Measurements from ENCODE around the gene BMERB1. TPM values are rescaled to one million over a fixed set of nuclear protein-coding genes. Genes with fewer than 3 reads are reported as not detected.
A peak's percentile ranks its signal among the peaks of the same experiment; 100 is the strongest.

Gene BMERB1
- total and polyA plus RNA-seq, 9 of the 15 experiments (the other 6 are each of a cell fraction or from before 2014, with no cell fraction given) = 0.29 to 2.9 (median 0.94) TPM

DNA sequence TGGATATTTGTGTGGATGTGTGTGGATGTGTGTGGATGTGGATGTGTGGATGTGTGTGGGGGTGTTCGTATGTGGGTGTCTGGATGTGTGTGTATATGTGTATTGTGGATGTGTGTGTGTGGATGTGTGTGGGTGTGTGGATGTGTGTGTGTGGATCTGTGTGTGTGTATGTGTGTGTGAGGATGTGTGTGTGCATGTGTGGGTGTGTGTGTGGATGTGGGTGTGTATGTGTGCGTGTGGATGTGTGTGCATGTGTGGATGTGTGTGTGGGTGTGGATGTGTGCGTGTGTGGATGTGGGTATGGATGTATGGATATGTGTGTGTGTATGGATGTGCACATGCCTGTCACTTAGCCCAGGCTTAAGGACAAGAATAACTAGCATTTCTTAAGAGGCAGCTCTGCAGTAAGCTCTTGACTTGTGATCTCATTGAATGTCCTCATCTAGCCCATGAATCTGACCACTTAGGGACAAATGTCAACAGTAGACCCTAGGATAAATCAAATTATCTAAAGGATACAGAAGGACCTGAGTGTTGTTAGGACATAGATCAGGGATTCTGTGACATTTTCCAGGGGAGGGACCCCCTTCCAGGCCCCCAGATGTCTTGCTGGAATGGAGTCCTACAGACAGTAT is 83.5 kb downstream of the BMERB1 start (continued):
- TF ChIP-seq THRA (IDR thresholded peaks at IDR 0.05) = no peak

- ChIA-PET POLR2A (interaction anchor here (3.9 kb wide), 1 partner anchor 11 kb away, joined by 20 read pairs; no protein-coding TSS in a partner anchor), CTCF (ENCODE audit: low intra/inter-chr PET ratio) (no interaction called here)
- Histone ChIP-seq H3K9me1 (ENCODE audit: control insufficient read depth, insufficient read depth, low read length) (no peaks in the 10 kb centered on the region), H3K9me3 (replicated peaks; ENCODE audit: control insufficient read depth, insufficient read depth, low read depth, low read length) (no peaks in the 10 kb centered on the region), H3K9ac (ENCODE audit: insufficient read depth in 1 of 2, low read depth in 2 of 2, low read length in 2 of 2) (no peak overlapping the region), H3K27ac (ENCODE audit: extremely low read depth, low read depth, low read length) (no peak overlapping the region; the same call in 2 of the 3 replicates), H3K27me3 (ENCODE audit: control insufficient read depth in 2 of 2, insufficient read depth in 2 of 2, low read length in 2 of 2) (no peaks in the 10 kb centered on the region), H2AFZ (ENCODE audit: low read depth, low read length) (0 out of 2 replicates have a peak overlapping the region, but pooled peaks have one; percentile 15), H3K4me1 (replicated peaks in 1 of 2; ENCODE audit: control insufficient read depth in 2 of 2, insufficient read depth in 2 of 2, low read length in 2 of 2) (peaks cover 44 to 57% of the 10 kb centered on the region in 2 experiments), H3K79me2 (ENCODE audit: control insufficient read depth, insufficient read depth, low read length) (no peaks in the 10 kb centered on the region), H3K4me3 (no peak overlapping the region), H3K4me2 (ENCODE audit: insufficient read depth, low read length) (0 out of 2 replicates have a peak overlapping the region, but pooled peaks have one; percentile 1), H4K20me1 (replicated peaks; ENCODE audit: control insufficient read depth, insufficient read depth, low read length) (no peaks in the 10 kb centered on the region), H3K36me3 (ENCODE audit: control insufficient read depth, insufficient read depth, low read length) (no peaks in the 10 kb centered on the region)
- intact Hi-C loops (cut with micrococcal nuclease) (no loop called here), in situ Hi-C loops (cut with MboI) (no loop called here)
- no peak for FAIRE-seq
- no peak for ATAC-seq
- no peak for TF ChIP-seq CBX2 (IDR thresholded peaks at IDR 0.05; ENCODE audit: insufficient read depth, low read length, poor library complexity, severe bottlenecking)
- TF ChIP-seq SIX5 (IDR thresholded peaks at IDR 0.05; ENCODE audit: borderline replicate concordance in 1 of 2, insufficient read depth in 1 of 2, low read depth in 1 of 2, low read length in 2 of 2) = no peak
- TF ChIP-seq NONO (IDR thresholded peaks at IDR 0.05; ENCODE audit: low read depth in 2 of 2, low read length in 1 of 2) = no peak
- TF ChIP-seq RBM15 (IDR thresholded peaks at IDR 0.05; ENCODE audit: insufficient read depth, low read length) = no peak
- no peak for TF ChIP-seq SIN3B (IDR thresholded peaks at IDR 0.05; ENCODE audit: low read depth)
- peak; percentile 40; the same call in 1 of the 2 replicates for TF ChIP-seq C11orf30 (IDR thresholded peaks at IDR 0.05; ENCODE audit: low read depth)
- TF ChIP-seq, protein P1, sequence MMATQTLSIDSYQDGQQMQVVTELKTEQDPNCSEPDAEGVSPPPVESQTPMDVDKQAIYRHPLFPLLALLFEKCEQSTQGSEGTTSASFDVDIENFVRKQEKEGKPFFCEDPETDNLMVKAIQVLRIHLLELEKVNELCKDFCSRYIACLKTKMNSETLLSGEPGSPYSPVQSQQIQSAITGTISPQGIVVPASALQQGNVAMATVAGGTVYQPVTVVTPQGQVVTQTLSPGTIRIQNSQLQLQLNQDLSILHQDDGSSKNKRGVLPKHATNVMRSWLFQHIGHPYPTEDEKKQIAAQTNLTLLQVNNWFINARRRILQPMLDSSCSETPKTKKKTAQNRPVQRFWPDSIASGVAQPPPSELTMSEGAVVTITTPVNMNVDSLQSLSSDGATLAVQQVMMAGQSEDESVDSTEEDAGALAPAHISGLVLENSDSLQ (IDR thresholded peaks at IDR 0.05) = 0 out of 2 replicates have a peak, but pooled peaks have one; percentile 25
- TF ChIP-seq ZNF512 (tag; IDR thresholded peaks at IDR 0.05) = 0 out of 2 replicates have a peak, but pooled peaks have one; percentile 22
- TF ChIP-seq ZNF316 (IDR thresholded peaks at IDR 0.05) = peak; percentile 61
- TF ChIP-seq BCL6 (CRISPR knock-in tag; IDR thresholded peaks at IDR 0.05) = no peak
- no peak for TF ChIP-seq CREB1 (IDR thresholded peaks at IDR 0.05)
- no peak for TF ChIP-seq CREB1 (CRISPR knock-in tag; IDR thresholded peaks at IDR 0.05)
- TF ChIP-seq MYNN (IDR thresholded peaks at IDR 0.05) = no peak
- TF ChIP-seq MYNN (CRISPR knock-in tag; IDR thresholded peaks at IDR 0.05) = no peak
- TF ChIP-seq POLR2AphosphoS2 (IDR thresholded peaks at IDR 0.05; ENCODE audit: low read length) = no peak
- no peak for DNase-seq (ENCODE audit: extremely low read depth in 1 of 4, low spot score in 3 of 4)
- BruUV-seq (replicated peaks) = no TSS peak
- WGBS (ENCODE audit: insufficient coverage, low coverage, missing lambda C conversion rate) = 64% methylated on average over 11 of the region's 12 CpGs
Observed at GRCh38 chr16:15518381-15519351, 84.3 kb downstream of the BMERB1 start.

Measured in K562 (cell line).